SKM-1 treated with dmso at 0.1 percent for 144 hours (cell line): ENCODE data around the gene CD274.
"Not testable (repeated sequence)": the region's sequence is repeated elsewhere in the genome, so short reads cannot be mapped to it uniquely, and the experiment has no call there.

Experiments used
- DNase-seq: peaks from one replicate; lab custom pipeline; 2025; ENCODE audit not compliant: unreplicated experiment; lab: John Stamatoyannopoulos, UW

The CD274 gene

GRCh38 chr9:5437254-5438216, 12.8 kb upstream of the CD274 start, which contains the start of gene PLGRKT:
Gene PLGRKT, minus strand, starts transcription at chr9:5437925. Its CDS starts 5,948 bp downstream, at chr9:5431977.
- peak; percentile 91 for DNase-seq

GRCh38 chr9:5438301-5439162, 11.8 kb upstream of the CD274 start:
- no peak for DNase-seq

GRCh38 chr9:5440426-5440825, 9.9 kb upstream of the CD274 start:
- DNase-seq = no peak

GRCh38 chr9:5441043-5441442, 9.3 kb upstream of the CD274 start:
- no peak for DNase-seq

GRCh38 chr9:5442400-5443011, 7.8 kb upstream of the CD274 start:
- peak; percentile 34 for DNase-seq

GRCh38 chr9:5443850-5444249, 6.5 kb upstream of the CD274 start:
- DNase-seq = no peak

- not testable (repeated sequence) for DNase-seq
Measured at GRCh38 chr9:5445096-5445495, 5.2 kb upstream of the CD274 start.

GRCh38 chr9:5445886-5446285, 4.5 kb upstream of the CD274 start:
- DNase-seq = no peak

- no peak for DNase-seq
Measured at GRCh38 chr9:5446451-5447236, 3.7 kb upstream of the CD274 start.

- DNase-seq = no peak
Measured at GRCh38 chr9:5447337-5447736, 3.0 kb upstream of the CD274 start.

- DNase-seq = no peak
Measured at GRCh38 chr9:5448016-5448415, 2.3 kb upstream of the CD274 start.

- DNase-seq = no peak
Measured at GRCh38 chr9:5448461-5449435, 1.6 kb upstream of the CD274 start.

GRCh38 chr9:5449521-5450358, 602 bp upstream of the CD274 start:
- no peak for DNase-seq

- no peak for DNase-seq
Measured at GRCh38 chr9:5452286-5452609, 1.9 kb downstream of the CD274 start.

- no peak for DNase-seq
Measured at GRCh38 chr9:5453004-5453403, 2.7 kb downstream of the CD274 start.

GRCh38 chr9:5453673-5454072, 3.3 kb downstream of the CD274 start:
- DNase-seq = no peak

GRCh38 chr9:5455181-5455580, 4.8 kb downstream of the CD274 start:
- DNase-seq = no peak

GRCh38 chr9:5459289-5459829, 9.0 kb downstream of the CD274 start:
- DNase-seq = no peak
